HT1080 (cell line): ENCODE measurements around the gene HSD17B1. TPM values are rescaled to one million over a fixed set of nuclear protein-coding genes. Genes with fewer than 3 reads are reported as not detected.

Experiments used
- DNase-seq: peaks from one replicate; pipeline ENCODE4 v3.0.0-alpha.2; 2015; ENCODE audit warnings: low read depth
- total RNA-seq: library from RNA; depleted of rRNA; stranded (reverse); fragments of >200 nt; shearing (Covaris generic); gene quantifications from 2 replicates; pipeline ENCODE4 v1.2.3, GENCODE V29; 2014; rRNA removed

HSD17B1 gene
- total RNA-seq, 1 experiment from 2014 or later: 0.59 TPM

- DNase-seq: no peak
Measured at GRCh38 chr17:42598905-42599304, 46.2 kb downstream of the HSD17B1 start.

GRCh38 chr17:42603318-42603717 is 50.6 kb downstream of the HSD17B1 start:
- DNase-seq: no peak

Other genes starting within 250 kb of the HSD17B1 start
- 32.9 and 42.2 TPM in 2 replicates for gene STAT3, start 164.5 kb upstream of the HSD17B1 start, total RNA-seq
- 232 and 236 TPM in 2 replicates for gene CAVIN1, start 129.7 kb upstream of the HSD17B1 start, total RNA-seq
- gene ATP6V0A1, start 94.0 kb upstream of the HSD17B1 start, total RNA-seq: 11.8 and 14.8 TPM in 2 replicates
- gene NAGLU, start 16.7 kb upstream of the HSD17B1 start, total RNA-seq: 22.7 and 30.6 TPM in 2 replicates
- gene COASY, start 9.2 kb downstream of the HSD17B1 start, total RNA-seq: 51.7 and 56.2 TPM in 2 replicates
- 29.3 and 37.8 TPM in 2 replicates for gene MLX, start 14.2 kb downstream of the HSD17B1 start, total RNA-seq
- gene PSMC3IP, start 24.8 kb downstream of the HSD17B1 start, total RNA-seq: 47.8 and 50.2 TPM in 2 replicates
- gene RETREG3, start 56.5 kb downstream of the HSD17B1 start, total RNA-seq: 30.9 and 34.0 TPM in 2 replicates
- 114 and 165 TPM in 2 replicates for gene TUBG1, start 56.8 kb downstream of the HSD17B1 start, total RNA-seq
- 6.8 and 9.3 TPM in 2 replicates for gene TUBG2, start 106.4 kb downstream of the HSD17B1 start, total RNA-seq
- 14.7 and 15.7 TPM in 2 replicates for gene PLEKHH3, start 124.1 kb downstream of the HSD17B1 start, total RNA-seq
- 2.1 and 2.5 TPM in 2 replicates for gene CCR10, start 128.9 kb downstream of the HSD17B1 start, total RNA-seq
- gene CNTNAP1, start 129.6 kb downstream of the HSD17B1 start, total RNA-seq: 8.6 and 9.9 TPM in 2 replicates
- gene EZH1, start 192.1 kb downstream of the HSD17B1 start, total RNA-seq: 6.1 and 6.3 TPM in 2 replicates
- gene RAMP2, start 208.3 kb downstream of the HSD17B1 start, total RNA-seq: 0.40 and 1.4 TPM in 2 replicates
- 110 and 122 TPM in 2 replicates for gene VPS25, start 220.5 kb downstream of the HSD17B1 start, total RNA-seq
- gene WNK4, start 227.7 kb downstream of the HSD17B1 start, total RNA-seq: 5.7 and 8.9 TPM in 2 replicates
- gene COA3, start 245.8 kb downstream of the HSD17B1 start, total RNA-seq: 65.2 and 97.2 TPM in 2 replicates
- 0.13 and 0.27 TPM in 2 replicates for gene CNTD1, start 245.9 kb downstream of the HSD17B1 start, total RNA-seq